IPS DF 4.7 (cell line): Measurements from ENCODE around the gene NRG2.

Experiments
- DNase-seq: peaks from one replicate; pipeline ENCODE4 v3.0.0-alpha.2; 2013; ENCODE audit warnings: low spot score; ENCODE audit errors: extremely low read depth

The NRG2 gene

DNA sequence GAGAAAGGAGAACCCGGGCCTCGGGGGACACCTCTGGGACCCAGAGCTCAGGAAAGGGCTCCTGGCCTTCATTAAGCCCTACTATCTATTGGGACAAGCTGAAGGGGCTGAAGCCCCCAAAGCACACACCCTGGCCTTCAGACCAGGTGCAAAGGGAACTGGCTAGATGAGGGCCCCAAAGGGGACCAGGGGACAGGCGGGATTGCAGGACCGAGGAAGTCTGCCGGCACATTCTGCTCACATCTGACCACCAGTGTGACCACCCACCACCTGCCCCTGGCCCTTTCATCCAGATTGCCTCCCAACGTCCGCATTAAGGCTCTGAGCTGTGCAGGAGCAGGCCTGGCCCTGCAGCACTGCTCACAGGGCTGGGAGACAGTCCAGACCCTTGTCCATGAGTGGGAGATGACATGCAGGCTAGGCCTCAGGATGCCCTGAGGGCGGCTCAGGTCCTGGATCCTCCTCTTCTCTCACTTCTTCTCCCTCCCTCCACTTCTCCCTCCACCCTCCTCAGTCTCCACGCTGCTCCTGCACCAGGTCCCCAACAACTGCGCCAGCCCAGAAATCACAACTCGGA is 228.3 kb downstream of the NRG2 start:
- no peak for DNase-seq

- no peak for DNase-seq
Measured at GRCh38 chr5:139814191-139814601, 228.9 kb downstream of the NRG2 start.

DNA sequence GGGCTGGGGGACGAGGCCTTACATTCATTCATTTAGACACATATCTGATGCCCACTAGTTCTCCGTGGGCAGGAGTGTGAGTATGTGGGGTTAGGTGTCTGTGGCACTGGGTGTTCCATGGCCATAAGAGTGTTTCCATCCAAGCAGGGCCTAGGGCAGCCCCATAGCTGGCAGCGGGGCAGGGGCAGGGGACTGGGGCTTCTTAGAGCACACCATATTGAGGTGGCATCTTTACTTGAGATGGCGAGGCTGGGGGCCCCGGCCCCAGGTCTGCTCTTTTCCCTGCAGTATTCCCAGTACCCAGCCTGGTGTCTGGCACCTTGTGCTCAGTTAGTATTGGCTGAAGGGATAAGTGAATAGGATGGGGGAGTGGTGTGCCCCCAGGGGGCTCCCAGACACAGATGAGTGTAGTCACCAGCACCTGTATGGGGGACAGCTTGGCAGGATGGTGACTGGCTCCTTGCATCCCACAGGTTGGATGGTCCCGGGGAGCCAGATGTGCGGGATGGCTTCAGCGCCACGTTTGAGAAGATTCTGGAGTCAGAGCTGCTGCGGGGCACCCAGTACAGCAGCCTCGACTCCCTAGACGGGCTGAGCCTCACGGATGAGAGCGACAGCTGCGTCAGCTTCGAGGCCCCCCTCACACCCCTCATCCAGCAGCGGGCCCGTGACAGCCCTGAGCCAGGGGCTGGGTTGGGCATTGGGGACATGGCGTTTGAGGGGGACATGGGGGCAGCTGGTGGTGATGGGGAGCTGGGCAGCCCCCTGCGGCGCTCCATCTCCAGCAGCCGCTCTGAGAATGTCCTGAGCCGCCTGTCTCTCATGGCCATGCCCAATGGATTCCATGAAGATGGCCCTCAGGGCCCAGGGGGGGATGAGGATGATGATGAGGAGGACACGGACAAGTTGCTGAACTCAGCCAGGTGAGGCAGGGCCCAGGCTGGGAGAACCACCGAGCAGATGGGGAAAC is 230.0 kb downstream of the NRG2 start:
- DNase-seq: no peak

- no peak for DNase-seq
Measured at GRCh38 chr5:139812323-139812722, 230.8 kb downstream of the NRG2 start.

DNA sequence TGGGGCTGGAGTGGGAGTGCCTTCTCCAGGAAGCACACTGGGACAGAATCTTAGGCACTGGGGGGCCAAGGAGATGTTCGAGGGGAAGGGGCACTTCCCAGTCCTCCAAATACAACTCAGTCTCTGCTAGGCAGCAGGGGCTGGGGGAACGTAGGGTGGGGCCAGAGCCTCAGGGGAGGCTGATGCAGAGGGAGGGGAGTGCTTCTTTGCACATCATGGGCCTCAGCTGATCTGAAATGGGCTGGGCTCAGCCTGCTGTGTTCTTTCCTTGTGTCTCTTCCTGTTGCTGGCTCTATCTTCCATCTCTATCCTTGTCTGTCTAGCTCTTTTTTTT is 231.9 kb downstream of the NRG2 start:
- no peak for DNase-seq

- no peak for DNase-seq
Measured at GRCh38 chr5:139810341-139811273, 232.5 kb downstream of the NRG2 start.

DNA sequence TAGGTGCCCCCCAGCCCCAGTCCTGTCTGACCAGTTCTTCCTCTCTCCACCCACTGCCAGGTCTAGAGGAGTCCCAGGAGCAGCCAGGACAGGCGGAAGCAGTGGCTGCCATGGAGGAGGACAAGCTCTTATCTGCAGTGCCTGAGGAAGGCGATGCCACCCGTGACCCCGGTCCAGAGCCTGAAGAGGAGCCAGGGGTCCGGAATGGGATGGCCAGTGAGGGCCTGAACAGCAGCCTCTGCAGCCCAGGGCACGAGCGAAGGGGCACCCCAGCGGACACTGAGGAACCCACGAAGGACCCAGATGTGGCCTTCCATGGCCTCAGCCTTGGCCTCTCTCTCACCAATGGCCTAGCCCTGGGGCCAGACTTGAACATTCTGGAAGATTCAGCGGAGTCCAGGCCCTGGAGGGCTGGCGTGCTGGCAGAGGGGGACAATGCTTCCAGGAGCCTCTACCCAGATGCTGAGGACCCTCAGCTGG is 233.7 kb downstream of the NRG2 start:
- no peak for DNase-seq

DNA sequence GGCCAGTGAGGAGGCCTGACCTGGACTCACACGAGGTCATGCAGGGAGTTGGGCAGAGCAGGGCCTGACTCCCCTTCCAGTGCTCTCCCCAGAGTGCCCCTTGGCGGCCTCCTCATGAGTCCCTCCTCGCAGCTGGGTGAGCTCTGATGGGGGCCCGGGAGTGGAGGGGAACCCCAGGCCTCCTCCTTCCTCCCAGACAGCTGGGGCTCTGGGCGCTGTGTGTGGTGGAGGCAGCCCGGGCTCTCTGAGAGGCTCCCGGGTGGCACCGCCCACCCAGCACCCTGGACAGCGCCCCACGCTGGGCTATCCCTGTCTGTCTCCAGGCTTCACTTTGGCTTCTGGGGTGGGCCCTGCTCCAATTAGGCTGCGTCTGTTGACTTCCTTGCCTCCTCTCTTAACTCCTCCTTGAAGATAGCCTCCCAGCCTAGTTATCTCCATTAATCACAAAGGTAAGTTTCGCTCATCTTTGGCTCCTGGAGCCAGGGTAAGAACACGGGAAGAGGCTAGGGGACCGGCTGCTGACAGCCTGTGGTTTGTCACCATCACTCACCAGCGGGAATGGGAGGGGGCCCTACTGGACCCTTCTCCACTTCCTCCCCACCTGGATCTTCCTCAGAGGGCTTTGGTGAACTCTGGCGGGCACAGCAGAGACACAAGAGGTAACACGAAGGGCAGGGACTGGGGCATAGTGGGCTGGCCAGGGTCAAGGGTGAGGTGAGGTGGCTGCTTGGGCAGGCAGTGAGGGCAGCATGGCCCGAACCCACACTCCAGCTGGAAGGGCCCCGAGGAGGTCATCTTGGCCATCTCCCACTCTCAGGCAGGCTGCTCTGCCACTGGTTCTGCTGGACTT is 234.4 kb downstream of the NRG2 start:
- no peak for DNase-seq

DNA sequence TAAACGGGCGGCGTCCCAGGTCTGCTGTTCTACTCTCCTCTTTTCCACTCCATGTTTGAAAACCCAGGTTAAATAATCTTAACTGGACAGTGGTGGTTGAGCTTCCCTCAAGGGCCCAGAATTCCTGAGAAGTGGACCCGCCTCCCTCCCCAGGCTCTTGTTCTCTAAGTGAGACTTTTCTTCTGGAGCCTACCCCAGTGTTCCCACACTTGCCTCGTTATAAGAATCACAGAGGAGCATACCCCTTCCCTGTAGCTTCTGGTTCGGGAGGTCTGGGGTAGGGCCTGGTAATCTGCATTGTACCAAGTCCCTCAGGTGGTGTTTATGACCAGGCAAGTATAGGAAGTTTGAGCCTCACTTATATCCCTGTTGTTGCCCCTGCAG is 235.5 kb downstream of the NRG2 start:
- DNase-seq: no peak

- DNase-seq: no peak
Measured at GRCh38 chr5:139806726-139807646, 236.1 kb downstream of the NRG2 start.

DNA sequence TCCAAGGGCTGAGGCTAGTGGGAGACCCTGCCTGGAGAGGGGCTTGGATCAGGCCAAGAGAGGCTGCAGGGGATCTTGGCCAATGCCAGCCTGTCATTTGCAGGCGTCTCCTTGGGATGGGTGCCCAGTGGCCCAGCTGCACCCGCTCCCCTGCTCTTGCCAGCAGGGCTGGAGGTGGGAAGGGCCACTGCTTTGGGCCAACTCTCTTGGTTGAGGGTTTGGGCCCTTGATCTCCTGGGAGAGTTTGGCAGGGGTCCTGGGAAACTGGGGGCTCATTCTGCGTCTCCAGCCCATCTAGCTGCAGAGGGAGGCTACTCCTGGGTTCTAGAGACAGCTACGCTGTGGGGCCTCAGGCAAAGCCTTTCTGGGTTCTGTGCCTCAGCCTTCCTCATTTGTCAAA is 237.0 kb downstream of the NRG2 start:
- no peak for DNase-seq

DNA sequence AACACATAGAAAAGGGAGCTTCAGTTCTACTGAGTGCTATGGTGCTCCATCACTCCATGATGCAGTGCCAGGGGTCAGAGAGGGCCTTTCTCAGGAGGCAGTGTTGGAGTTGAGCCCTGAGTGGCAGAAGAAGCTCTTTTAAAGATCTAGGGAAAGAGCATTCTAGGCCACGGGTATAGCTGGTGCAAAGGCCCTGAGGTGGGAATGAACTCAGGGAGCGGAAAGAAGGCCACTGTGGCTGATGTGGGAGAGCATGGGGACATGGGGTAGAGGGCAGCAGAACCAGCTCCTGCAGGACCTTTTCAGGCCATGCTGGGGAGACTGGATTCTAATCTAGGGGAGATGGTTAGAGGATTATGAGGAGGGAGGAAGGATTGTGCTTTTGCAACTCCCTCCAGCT is 237.6 kb downstream of the NRG2 start:
- no peak for DNase-seq

DNA sequence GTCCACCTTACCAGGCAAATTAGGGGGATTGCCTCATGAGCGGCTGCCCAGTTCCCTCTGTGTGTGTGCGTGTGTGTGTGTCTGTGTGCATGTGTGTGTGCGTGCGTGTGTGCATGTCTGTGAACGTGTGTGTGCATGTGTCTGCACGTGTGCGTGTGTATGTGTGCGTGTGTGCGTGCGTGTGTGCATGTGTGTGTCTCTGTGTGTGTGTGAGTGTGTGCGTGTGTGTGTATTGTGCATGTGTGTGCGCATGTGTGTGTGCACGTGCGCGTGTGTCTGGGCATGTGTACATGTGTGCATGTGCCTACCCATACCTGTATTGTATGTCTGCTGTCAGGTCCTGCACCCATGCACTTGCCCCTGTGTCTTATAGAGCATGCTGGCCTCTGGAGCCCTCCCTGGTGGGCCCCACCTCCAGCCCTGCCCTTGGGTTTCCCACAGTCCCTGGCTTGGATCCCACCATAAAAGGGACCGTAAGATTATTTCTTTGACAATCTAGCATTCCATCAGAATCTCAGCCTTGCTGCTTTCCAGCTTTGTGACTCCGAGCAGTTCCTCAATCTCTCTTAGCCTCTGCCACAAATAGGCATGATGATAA is 238.2 kb downstream of the NRG2 start:
- no peak for DNase-seq

DNA sequence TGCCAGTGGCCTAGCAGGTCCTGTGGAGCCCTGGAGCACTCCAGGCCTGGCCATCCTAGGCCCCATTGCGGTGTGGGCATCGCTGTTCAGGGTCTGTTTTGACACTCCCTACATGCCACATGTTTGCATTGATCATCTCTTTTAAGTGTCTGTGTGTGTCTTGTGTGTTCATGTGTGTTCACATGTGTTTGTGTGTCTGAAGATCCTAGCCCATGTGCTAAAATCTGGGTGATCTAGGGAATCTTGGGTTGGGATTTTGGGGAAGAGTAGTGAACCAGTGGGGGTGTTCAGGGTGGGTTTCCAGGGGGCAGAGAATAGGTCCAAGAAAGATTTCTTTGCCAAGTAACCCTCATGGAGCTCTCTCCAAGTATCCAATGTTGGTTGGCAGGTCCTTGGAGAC is 239.1 kb downstream of the NRG2 start:
- no peak for DNase-seq

DNA sequence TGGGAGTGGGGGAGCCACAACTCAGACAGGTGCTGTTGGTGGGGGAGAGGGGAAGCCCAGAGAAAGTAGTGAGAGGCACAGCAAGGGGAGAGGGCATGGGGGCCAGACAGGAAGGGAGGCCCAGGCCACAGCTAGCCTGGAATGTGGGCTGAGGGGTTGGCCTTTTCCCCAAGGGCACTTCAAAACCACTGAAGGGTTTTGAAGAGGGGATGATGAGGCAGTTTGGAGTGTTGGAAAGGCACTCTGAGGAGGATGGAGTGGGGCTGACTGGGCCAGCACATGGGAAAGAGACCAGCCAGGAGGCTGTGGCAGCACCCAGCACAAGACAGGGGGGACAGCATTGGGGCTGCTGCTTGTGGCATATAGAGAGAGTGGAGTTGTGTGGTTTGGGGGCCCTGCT is 243.7 kb downstream of the NRG2 start:
- DNase-seq: no peak

- DNase-seq: no peak
Measured at GRCh38 chr5:139798883-139799282, 244.2 kb downstream of the NRG2 start.

GRCh38 chr5:139797856-139798510 is 245.1 kb downstream of the NRG2 start:
- DNase-seq: no peak

DNA sequence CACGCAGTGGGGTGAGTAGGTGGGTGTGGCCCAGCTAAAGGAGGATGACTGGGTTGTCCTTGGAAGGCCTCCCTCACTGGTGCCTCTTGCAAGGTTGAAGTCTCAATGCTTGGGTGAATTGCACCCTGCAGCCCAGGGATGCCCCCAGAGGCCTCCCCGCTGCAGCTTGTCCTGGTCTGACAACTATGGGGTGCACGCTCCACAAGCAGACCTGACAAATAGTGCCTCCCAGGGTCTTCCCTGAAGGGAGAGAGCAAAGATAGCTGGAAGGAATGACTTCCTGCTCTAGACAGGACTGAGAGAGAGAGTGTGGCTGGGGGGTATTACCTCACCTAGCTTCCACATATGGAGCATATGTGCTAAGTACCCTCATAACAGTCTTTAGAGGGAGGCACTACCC is 245.8 kb downstream of the NRG2 start:
- no peak for DNase-seq
